Esophagus muscularis mucosa (tissue), 4 donors: ENCODE measurements around the gene LEMD3. TPM values are rescaled to one million over a fixed set of nuclear protein-coding genes. Genes with fewer than 3 reads are reported as not detected.

ENCODE experiments used
- DNase-seq: peaks from one replicate; pipeline ENCODE4 v3.0.0-alpha.2; 2017; ENCODE audit errors: extremely low spot score
- H3K27ac ChIP-seq, 4 donors: fragments of 200-600 bp; sonication (generic); replicated peaks in 1 of 4; 1 replicate in 3 of 4; 2 replicates in 1 of 4; pipeline ENCODE4 v1.5.1; 2016 to 2019; ENCODE audit warnings: mild to moderate bottlenecking in 1 of 4
- H3K27me3 ChIP-seq, 4 donors: fragments of 200-600 bp; sonication (generic); one replicate each; pipeline versions ENCODE4 v1.5.1 to v1.6.0; 2016 to 2019
- H3K36me3 ChIP-seq, 4 donors: fragments of 200-600 bp; sonication (generic); one replicate each; pipeline ENCODE4 v1.5.1; 2016 to 2019
- H3K4me1 ChIP-seq, 4 donors: fragments of 200-600 bp; sonication (generic); one replicate each; pipeline ENCODE4 v1.5.1; 2016 to 2019
- H3K4me3 ChIP-seq, 4 donors: fragments of 200-600 bp; sonication (generic); 1 replicate in 2 of 4; 2 replicates in 2 of 4; pipeline ENCODE4 v1.5.1; 2016 to 2019; ENCODE audit warnings: mild to moderate bottlenecking in 4 of 4, moderate library complexity in 1 of 4
- H3K9me3 ChIP-seq, 4 donors: fragments of 200-600 bp; sonication (generic); 1 replicate in 3 of 4; 2 replicates in 1 of 4; pipeline ENCODE4 v1.5.1; 2016 to 2019
- EP300 ChIP-seq: sonication (generic); formaldehyde crosslinking; IDR thresholded peaks from one replicate; pipeline ENCODE4 v1.6.1; 2017; ENCODE audit warnings: antibody characterized with exemption
- POLR2A ChIP-seq: fragments of 450-650 bp; IDR thresholded peaks from one replicate; pipeline ENCODE4 v1.6.1; 2017; ENCODE audit warnings: antibody characterized with exemption, moderate library complexity, mild to moderate bottlenecking, low read depth
- POLR2AphosphoS5 ChIP-seq, 2 donors: sonication (generic); formaldehyde crosslinking; IDR thresholded peaks; one replicate each; pipeline ENCODE4 v1.6.1; 2017; ENCODE audit warnings: antibody characterized with exemption in 2 of 2
- WGBS: methylation state at CpG from one replicate; pipeline ENCODE4 v1.1.5; 2018; 5-methylcytosine and 5-hydroxymethylcytosine counted together
- intact Hi-C: fragments of 100-400 bp; cut with DNase I; formaldehyde crosslinking; loops from one replicate; pipeline ENCODE4 v1.15.1; 2023
- total RNA-seq, 4 donors: library from RNA; depleted of rRNA; stranded (reverse); fragments of >200 nt; gene quantifications; one replicate each; pipeline versions ENCODE4 v1.1.0 to v1.2.1, GENCODE V29; 2016
- TF ChIP-seq, protein P1 (sequence below), 3 experiments: fragments of 200-600 bp in 2 of 3; fragments of 450-650 bp in 1 of 3; sonication (generic) in 2 of 3; IDR thresholded peaks; one replicate each; pipeline ENCODE4 v1.5.1; 2017 to 2019; ENCODE audit warnings: antibody characterized with exemption in 3 of 3, mild to moderate bottlenecking in 2 of 3, moderate library complexity in 1 of 3

The LEMD3 gene
- total RNA-seq, 4 donors from 2014 or later: 26.6 to 39.0 (median 29.3) TPM

DNA sequence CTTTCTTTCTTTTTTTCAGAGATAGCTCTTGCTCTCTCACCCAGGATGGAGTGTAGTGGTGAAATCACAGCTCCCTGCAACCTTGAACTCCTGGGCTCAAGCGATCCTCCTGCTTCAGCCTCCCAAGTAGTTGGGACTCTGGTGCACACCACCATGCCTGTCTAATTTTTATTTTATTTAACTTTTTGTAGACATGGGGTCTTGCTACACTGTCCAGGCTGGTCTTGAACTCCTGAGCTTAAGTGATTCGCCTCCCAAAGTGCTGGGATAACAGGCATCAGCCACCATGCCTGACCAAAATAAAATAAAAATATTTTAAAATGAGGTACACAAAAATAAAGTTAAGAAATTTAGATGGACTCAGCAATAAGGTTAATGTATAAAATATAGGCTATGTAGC is 5.1 kb upstream of the LEMD3 start:
- H3K9me3 ChIP-seq: no peaks in the 10 kb centered on the region
- H3K4me1 ChIP-seq: peaks cover 3 to 8% (median 6%) of the 10 kb centered on the region in 4 donors
- TF ChIP-seq POLR2AphosphoS5 (IDR thresholded peaks at IDR 0.05): no peak
- TF ChIP-seq, protein P1, sequence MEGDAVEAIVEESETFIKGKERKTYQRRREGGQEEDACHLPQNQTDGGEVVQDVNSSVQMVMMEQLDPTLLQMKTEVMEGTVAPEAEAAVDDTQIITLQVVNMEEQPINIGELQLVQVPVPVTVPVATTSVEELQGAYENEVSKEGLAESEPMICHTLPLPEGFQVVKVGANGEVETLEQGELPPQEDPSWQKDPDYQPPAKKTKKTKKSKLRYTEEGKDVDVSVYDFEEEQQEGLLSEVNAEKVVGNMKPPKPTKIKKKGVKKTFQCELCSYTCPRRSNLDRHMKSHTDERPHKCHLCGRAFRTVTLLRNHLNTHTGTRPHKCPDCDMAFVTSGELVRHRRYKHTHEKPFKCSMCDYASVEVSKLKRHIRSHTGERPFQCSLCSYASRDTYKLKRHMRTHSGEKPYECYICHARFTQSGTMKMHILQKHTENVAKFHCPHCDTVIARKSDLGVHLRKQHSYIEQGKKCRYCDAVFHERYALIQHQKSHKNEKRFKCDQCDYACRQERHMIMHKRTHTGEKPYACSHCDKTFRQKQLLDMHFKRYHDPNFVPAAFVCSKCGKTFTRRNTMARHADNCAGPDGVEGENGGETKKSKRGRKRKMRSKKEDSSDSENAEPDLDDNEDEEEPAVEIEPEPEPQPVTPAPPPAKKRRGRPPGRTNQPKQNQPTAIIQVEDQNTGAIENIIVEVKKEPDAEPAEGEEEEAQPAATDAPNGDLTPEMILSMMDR (IDR thresholded peaks at IDR 0.05): no peak
- TF ChIP-seq EP300: no peak
- TF ChIP-seq POLR2A: no peak
- intact Hi-C loops: no loop called here
- DNase-seq: no peak
- no peak overlapping the region for H3K27ac ChIP-seq
- H3K4me3 ChIP-seq: no peak overlapping the region
- WGBS: 95% methylated on average over 2 of the region's 2 CpGs
- H3K36me3 ChIP-seq: no peaks in the 10 kb centered on the region
- peaks cover 0 to 36% (median 3%) of the 10 kb centered on the region in 4 donors for H3K27me3 ChIP-seq

DNA sequence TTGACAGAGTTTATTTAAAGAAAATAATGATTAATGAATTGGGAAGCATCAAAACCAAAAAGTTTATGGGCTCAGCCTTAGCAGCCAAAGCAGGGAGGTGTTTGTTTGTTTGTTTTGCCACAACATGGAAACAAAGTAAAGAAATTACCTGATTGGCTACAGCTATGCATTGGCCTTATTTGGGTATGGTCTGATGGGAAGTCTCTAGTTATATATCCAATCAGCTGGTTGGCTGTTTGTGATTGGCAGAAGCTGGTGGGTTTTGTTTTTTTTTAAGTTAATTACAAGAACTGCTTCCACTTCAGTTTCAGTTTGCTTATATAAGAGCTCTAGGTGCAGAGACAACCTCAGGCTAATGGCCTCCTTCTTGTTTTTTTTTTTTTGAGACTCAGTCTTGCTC is 4.6 kb upstream of the LEMD3 start:
- intact Hi-C loops: no loop called here

DNA sequence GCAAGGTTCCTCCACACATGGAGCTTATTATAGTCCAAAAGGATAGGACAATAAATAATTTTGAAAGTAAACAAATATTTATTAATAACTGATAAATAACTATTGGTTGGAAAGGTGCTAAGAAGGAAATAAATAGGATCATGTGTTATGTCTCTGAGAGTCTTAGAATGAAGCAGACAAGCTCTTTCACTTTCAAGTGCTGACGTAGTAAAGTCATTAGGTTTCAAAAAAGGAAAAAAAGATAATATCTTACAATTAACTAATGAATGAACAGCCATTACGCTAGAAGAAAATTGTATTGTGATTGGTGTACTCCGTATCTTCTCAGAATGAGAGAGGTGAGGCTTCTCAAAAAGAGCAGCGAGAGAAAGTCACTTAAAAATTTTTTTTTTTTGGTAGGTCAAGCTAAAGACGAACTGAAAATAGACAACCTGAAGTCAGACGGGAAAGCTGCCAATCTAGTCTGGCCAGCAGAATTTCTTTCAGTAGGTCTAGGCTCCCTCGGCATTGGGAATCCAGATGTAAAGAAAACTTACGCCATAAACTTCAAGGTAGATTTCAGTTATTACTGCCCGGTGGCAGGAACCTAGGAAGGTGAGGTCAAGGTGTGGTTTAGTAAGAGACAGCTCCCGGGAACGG is 583 bp upstream of the LEMD3 start:
- TF ChIP-seq POLR2A (no peak), POLR2AphosphoS5 (IDR thresholded peaks at IDR 0.05) (no peak), EP300 (no peak)
- TF ChIP-seq, protein P1 (IDR thresholded peaks at IDR 0.05): no peak
- WGBS: 10% methylated on average over 11 of the region's 11 CpGs
- H3K4me3 ChIP-seq: peak overlapping the region; percentile 77 to 98 (median 86)
- DNase-seq: no peak
- H3K27ac ChIP-seq: peak overlapping the region; percentile 92 to 95 (median 94)
- peaks cover 0 to 24% (median 0%) of the 10 kb centered on the region in 4 donors for H3K27me3 ChIP-seq
- no peaks in the 10 kb centered on the region for H3K36me3 ChIP-seq
- peaks cover 34 to 42% (median 39%) of the 10 kb centered on the region in 4 donors for H3K4me1 ChIP-seq
- intact Hi-C loops: no loop called here
- no peaks in the 10 kb centered on the region for H3K9me3 ChIP-seq

More for the DNA sequence above, 4.6 kb upstream of the LEMD3 start:
- DNase-seq: no peak
- no peak overlapping the region for H3K4me3 ChIP-seq
- H3K36me3 ChIP-seq: no peaks in the 10 kb centered on the region
- H3K4me1 ChIP-seq: peaks cover 3 to 8% (median 6%) of the 10 kb centered on the region in 4 donors
- TF ChIP-seq POLR2AphosphoS5 (IDR thresholded peaks at IDR 0.05) (no peak), POLR2A (no peak), EP300 (no peak)
- TF ChIP-seq, protein P1 (IDR thresholded peaks at IDR 0.05): no peak
- no peak overlapping the region for H3K27ac ChIP-seq
- peaks cover 0 to 35% (median 3%) of the 10 kb centered on the region in 4 donors for H3K27me3 ChIP-seq
- H3K9me3 ChIP-seq: no peaks in the 10 kb centered on the region

DNA sequence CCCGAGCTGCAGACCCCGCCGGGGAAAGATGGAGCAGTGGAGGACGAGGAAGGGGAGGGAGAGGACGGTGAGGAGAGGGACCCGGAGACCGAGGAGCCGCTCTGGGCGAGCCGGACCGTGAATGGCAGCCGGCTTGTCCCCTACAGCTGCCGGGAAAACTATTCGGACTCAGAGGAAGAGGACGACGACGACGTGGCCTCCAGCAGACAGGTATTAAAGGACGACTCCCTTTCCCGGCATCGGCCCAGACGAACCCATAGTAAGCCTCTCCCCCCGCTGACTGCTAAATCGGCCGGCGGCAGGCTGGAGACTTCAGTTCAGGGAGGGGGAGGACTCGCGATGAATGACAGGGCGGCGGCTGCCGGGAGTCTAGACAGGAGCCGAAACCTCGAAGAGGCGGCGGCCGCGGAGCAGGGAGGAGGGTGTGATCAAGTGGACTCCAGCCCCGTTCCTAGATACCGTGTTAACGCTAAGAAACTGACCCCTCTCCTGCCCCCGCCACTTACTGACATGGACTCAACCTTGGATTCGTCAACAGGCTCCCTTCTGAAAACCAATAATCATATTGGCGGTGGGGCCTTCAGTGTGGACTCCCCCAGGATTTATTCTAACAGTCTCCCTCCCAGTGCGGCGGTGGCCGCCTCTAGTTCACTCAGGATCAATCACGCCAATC is 962 bp downstream of the LEMD3 start:
- intact Hi-C loops: no loop called here
- peaks cover 44 to 55% (median 50%) of the 10 kb centered on the region in 4 donors for H3K4me1 ChIP-seq
- H3K36me3 ChIP-seq: peaks cover 0 to 2% (median 0%) of the 10 kb centered on the region in 4 donors
- H3K27ac ChIP-seq: peak overlapping the region; percentile 92 to 95 (median 94)
- peak overlapping the region; percentile 77 to 98 (median 86) for H3K4me3 ChIP-seq
- WGBS: 2% methylated on average over 25 of the region's 47 CpGs
- H3K27me3 ChIP-seq: peaks cover 0 to 16% (median 0%) of the 10 kb centered on the region in 4 donors
- H3K9me3 ChIP-seq: no peaks in the 10 kb centered on the region
- DNase-seq: peak; percentile 92
- TF ChIP-seq POLR2AphosphoS5 (IDR thresholded peaks at IDR 0.05) (peak in 1 of 2 donors; percentile 46), POLR2A (no peak), EP300 (no peak)

DNA sequence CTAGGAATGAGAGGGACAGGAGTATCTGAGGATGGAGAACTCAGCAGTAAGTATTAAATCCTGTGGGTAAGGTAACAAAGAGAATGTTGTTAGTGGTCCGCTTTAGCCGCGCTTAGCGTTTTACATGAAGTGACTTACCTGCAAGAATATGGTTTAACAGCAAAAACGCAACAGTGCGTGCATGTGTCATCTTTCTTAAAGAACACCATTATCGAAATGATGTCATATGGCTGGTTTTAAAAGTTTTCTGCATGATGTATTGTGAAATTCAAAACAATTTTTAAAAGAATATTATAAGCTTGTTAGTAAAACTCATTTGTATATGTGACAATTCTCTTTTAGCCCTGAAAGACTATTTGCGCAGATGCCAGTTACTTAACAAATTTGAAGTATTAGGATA is 1.7 kb downstream of the LEMD3 start:
- intact Hi-C loops: no loop called here
- peaks cover 0 to 13% (median 0%) of the 10 kb centered on the region in 4 donors for H3K27me3 ChIP-seq
- H3K36me3 ChIP-seq: peaks cover 0 to 5% (median 0%) of the 10 kb centered on the region in 4 donors
- no peak for DNase-seq
- no peak overlapping the region for H3K27ac ChIP-seq
- H3K4me1 ChIP-seq: peaks cover 44 to 63% (median 51%) of the 10 kb centered on the region in 4 donors
- TF ChIP-seq POLR2AphosphoS5 (IDR thresholded peaks at IDR 0.05): no peak
- TF ChIP-seq POLR2A: no peak
- TF ChIP-seq, protein P1 (IDR thresholded peaks at IDR 0.05): no peak
- no peak for TF ChIP-seq EP300
- H3K4me3 ChIP-seq: peak overlapping the region; percentile 77 to 98 (median 86)
- WGBS: 52% methylated on average over 8 of the region's 8 CpGs
- H3K9me3 ChIP-seq: no peaks in the 10 kb centered on the region
